GM12874 (cell line): ENCODE measurements around the gene KCND2.

Experiments used
- CTCF ChIP-seq: IDR thresholded peaks from 2 replicates; pipeline ENCODE4 v1.5.1; 2011; ENCODE audit warnings: low read depth, mild to moderate bottlenecking, control low read depth, low read length, moderate library complexity; ENCODE audit not compliant: insufficient read depth

The KCND2 gene

DNA sequence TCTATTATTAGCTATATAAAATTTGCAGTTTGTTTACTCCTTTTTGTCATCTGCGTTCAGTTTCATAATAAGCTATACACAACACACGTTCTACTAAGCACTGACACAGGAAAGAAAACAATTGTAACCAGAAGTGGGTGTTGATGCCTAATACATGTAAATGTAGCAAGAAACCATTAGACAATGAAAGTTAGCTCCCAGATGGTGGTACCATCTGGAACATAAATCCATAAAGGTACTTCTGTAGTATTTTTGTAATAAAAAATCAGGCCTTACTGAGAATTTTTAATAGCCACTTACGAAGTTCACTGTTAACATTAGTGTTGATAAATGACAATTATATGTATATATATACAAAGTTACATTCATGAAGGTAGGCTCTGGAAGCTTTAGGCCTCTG is 194.7 kb downstream of the KCND2 start:
- no peak for TF ChIP-seq CTCF

GRCh38 chr7:120468611-120469010 is 195.6 kb downstream of the KCND2 start:
- TF ChIP-seq CTCF: no peak

DNA sequence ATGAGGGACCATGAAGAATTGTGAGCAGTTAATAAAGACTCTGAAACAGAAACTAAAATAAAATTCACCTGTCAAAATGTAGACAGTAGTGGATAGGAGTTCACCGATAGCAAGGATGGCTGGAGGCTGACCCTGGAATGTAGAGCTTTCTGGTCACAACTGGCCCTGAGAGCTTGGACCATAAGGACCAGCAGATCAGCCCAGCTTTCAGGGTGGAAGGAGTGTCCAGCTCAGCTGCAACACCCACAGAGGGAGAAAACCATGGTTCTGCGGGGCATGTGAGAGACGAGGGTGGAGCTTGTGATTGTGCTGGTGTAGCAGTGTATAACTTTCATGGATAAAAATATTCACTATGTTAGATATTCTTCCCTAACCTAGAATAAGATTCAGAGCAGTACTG is 199.9 kb downstream of the KCND2 start:
- no peak for TF ChIP-seq CTCF

- TF ChIP-seq CTCF: no peak
These were observed 200.4 kb downstream of the KCND2 start for GRCh38 chr7:120473352-120473751.

GRCh38 chr7:120475994-120476393 is 203.0 kb downstream of the KCND2 start:
- no peak for TF ChIP-seq CTCF

- no peak for TF ChIP-seq CTCF
These were observed 207.5 kb downstream of the KCND2 start for GRCh38 chr7:120480472-120480871.

DNA sequence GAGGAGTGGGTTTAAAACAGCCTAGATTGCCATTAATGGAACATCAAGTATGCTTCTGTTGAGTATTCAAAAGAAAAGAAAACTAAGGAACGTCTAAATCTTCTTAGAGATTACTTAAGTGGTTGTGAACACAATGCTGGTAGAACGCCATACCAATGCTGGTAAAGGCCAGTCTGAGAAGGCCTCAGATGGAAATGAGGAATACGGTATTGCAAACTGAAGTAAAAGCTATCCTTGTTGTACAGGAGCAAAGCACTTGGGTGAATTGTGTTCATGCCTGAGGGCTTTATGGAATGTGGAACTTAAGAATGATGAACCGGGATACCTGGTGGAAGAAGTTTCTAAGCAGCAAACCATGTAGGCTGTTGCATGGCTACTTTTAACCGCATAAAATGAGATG is 208.0 kb downstream of the KCND2 start:
- TF ChIP-seq CTCF: no peak

GRCh38 chr7:120486164-120486563 is 213.2 kb downstream of the KCND2 start:
- TF ChIP-seq CTCF: no peak
